ENCODE measurements around the gene DGKA.

Gene DGKA

GRCh38 chr12:55973599-55974307 is 42.8 kb downstream of the DGKA start, which contains the start of gene RAB5B (continued):
- TF ChIP-seq ZNF366 (tag by site-specific recombination; conservative IDR thresholded peaks at IDR 0.05), result no peak
- TF ChIP-seq ZNF514 (tag by site-specific recombination; IDR thresholded peaks at IDR 0.05), result no peak
- TF ChIP-seq ZNF670 (tag by site-specific recombination; IDR thresholded peaks at IDR 0.05; ENCODE audit: low read depth), result no peak
- no peak for TF ChIP-seq ZNF596 (tag by site-specific recombination; IDR thresholded peaks at IDR 0.05)
- no peak for TF ChIP-seq ZFP41 (tag by site-specific recombination; IDR thresholded peaks at IDR 0.05; ENCODE audit: borderline replicate concordance)
- TF ChIP-seq ZBTB49 (tag by site-specific recombination; IDR thresholded peaks at IDR 0.05; ENCODE audit: low read depth), result no peak
- TF ChIP-seq YY2 (tag by site-specific recombination; IDR thresholded peaks at IDR 0.05), result no peak
- TF ChIP-seq ZNF585B (tag by site-specific recombination; IDR thresholded peaks at IDR 0.05), result no peak
- no peak for TF ChIP-seq HOXA7 (CRISPR knock-in tag; IDR thresholded peaks at IDR 0.05; ENCODE audit: borderline replicate concordance)
- TF ChIP-seq GLIS2 (tag by site-specific recombination; IDR thresholded peaks at IDR 0.05), result peak; percentile 98
- no peak for TF ChIP-seq PRDM6 (tag by site-specific recombination; IDR thresholded peaks at IDR 0.05)
- TF ChIP-seq ZNF174 (tag by site-specific recombination; IDR thresholded peaks at IDR 0.05), result no peak
- TF ChIP-seq HOXC10 (CRISPR knock-in tag; IDR thresholded peaks at IDR 0.05), result no peak
- no peak for TF ChIP-seq ZNF426 (tag by site-specific recombination; IDR thresholded peaks at IDR 0.05)
- no peak for TF ChIP-seq ZNF280C (tag by site-specific recombination; IDR thresholded peaks at IDR 0.05)
- no peak for TF ChIP-seq ZNF239 (tag by site-specific recombination; IDR thresholded peaks at IDR 0.05)
- peak; percentile 46 for TF ChIP-seq ZNF843 (tag by site-specific recombination; IDR thresholded peaks at IDR 0.05)
- TF ChIP-seq ZNF521 (tag by site-specific recombination; IDR thresholded peaks at IDR 0.05), result no peak
- TF ChIP-seq KLF1 (tag by site-specific recombination; IDR thresholded peaks at IDR 0.05), result peak; percentile 83
- no peak for TF ChIP-seq ZNF18 (tag by site-specific recombination; IDR thresholded peaks at IDR 0.05)
- TF ChIP-seq BCL11A (tag by site-specific recombination; IDR thresholded peaks at IDR 0.05; ENCODE audit: low read depth), result 0 out of 2 replicates have a peak, but pooled peaks have one; percentile 46
- TF ChIP-seq ZNF555 (tag by site-specific recombination; conservative IDR thresholded peaks at IDR 0.05), result no peak
- no peak for TF ChIP-seq ZNF155 (tag by site-specific recombination; IDR thresholded peaks at IDR 0.05)
- TF ChIP-seq ZNF518A (tag by site-specific recombination; conservative IDR thresholded peaks at IDR 0.05; ENCODE audit: low read depth), result 0 out of 2 replicates have a peak, but pooled peaks have one; percentile 18
- TF ChIP-seq ZNF292 (tag by site-specific recombination; IDR thresholded peaks at IDR 0.05; ENCODE audit: borderline replicate concordance, low read depth), result no peak
- TF ChIP-seq SCRT2 (tag by site-specific recombination; IDR thresholded peaks at IDR 0.05), result peak; percentile 99
- TF ChIP-seq ZNF658 (tag by site-specific recombination; IDR thresholded peaks at IDR 0.05), result no peak
